IMR-90 (cell line): Measurements from ENCODE around the gene AAR2. TPM values are rescaled to one million over a fixed set of nuclear protein-coding genes. Genes with fewer than 3 reads are reported as not detected.

Source experiments
- ATAC-seq: fragments of 200-7000 bp; cut with Tn5 transposase; 2 replicates; pipeline ENCODE4 v1.9.1; 2020; ENCODE audit warnings: low read depth, mild to moderate bottlenecking, moderate library complexity
- BruUV-seq: library from RNA; stranded (reverse); fragments of 400-500 nt; replicated peaks from 2 replicates; lab custom pipeline; 2021; lab: Mats Ljungman, UMichigan
- CTCF ChIA-PET: fragments of 300-600 bp; formaldehyde crosslinking; extraction: SDS; loops from one replicate; lab custom pipeline; 2021; ENCODE audit warnings: antibody characterized with exemption; lab: Yijun Ruan, JAX
- POLR2A ChIA-PET: fragments of 300-600 bp; sonication (Branson Sonifier 250); formaldehyde crosslinking; loops from one replicate; lab custom pipeline; 2022; ENCODE audit warnings: antibody characterized with exemption; ENCODE audit not compliant: unreplicated experiment; lab: Charles Lee
- DNase-seq: peaks from one replicate; pipeline ENCODE4 v3.0.0; 2013
- H2AFZ ChIP-seq: replicated peaks from 2 replicates; pipeline ENCODE3; 2013; ENCODE audit warnings: low read length, mild to moderate bottlenecking; ENCODE audit not compliant: poor library complexity
- H2AK5ac ChIP-seq: 2 replicates; pipeline ENCODE4 v1.6.1; 2013; ENCODE audit warnings: low read depth, low read length, inconsistent platforms
- H2AK9ac ChIP-seq: replicated peaks from 2 replicates; pipeline ENCODE3; 2013; ENCODE audit warnings: mild to moderate bottlenecking, low read depth, low read length, moderate library complexity; ENCODE audit not compliant: poor library complexity
- H2BK120ac ChIP-seq: 2 replicates; pipeline ENCODE4 v1.6.1; 2013; ENCODE audit warnings: low read depth, low read length, inconsistent platforms
- H2BK15ac ChIP-seq: 3 replicates; pipeline ENCODE4 v1.6.1; 2013; ENCODE audit warnings: low read depth, low read length, inconsistent platforms
- H2BK20ac ChIP-seq: 2 replicates; pipeline ENCODE4 v1.6.1; 2013; ENCODE audit warnings: low read depth, mild to moderate bottlenecking, inconsistent platforms, low read length, moderate library complexity
- H2BK5ac ChIP-seq: 2 replicates; pipeline ENCODE4 v1.6.1; 2013; ENCODE audit warnings: mild to moderate bottlenecking, low read depth, low read length, inconsistent platforms; ENCODE audit not compliant: poor library complexity, severe bottlenecking
- H3K14ac ChIP-seq: replicated peaks from 2 replicates; pipeline ENCODE4 v1.6.1; 2013; ENCODE audit warnings: low read depth, low read length, inconsistent platforms
- H3K18ac ChIP-seq: 2 replicates; pipeline ENCODE4 v1.6.1; 2013; ENCODE audit warnings: low read depth, low read length, control low read depth
- H3K23ac ChIP-seq: 2 replicates; pipeline ENCODE4 v1.6.1; 2013; ENCODE audit warnings: low read depth, low read length, inconsistent platforms
- H3K27ac ChIP-seq: 2 replicates; pipeline ENCODE4 v1.5.1; 2013; ENCODE audit warnings: mild to moderate bottlenecking, control low read depth, low read length; ENCODE audit not compliant: insufficient read depth
- H3K27me3 ChIP-seq: 2 replicates; pipeline ENCODE4 v1.6.1; 2013; ENCODE audit warnings: low read length; ENCODE audit not compliant: control insufficient read depth, insufficient read depth
- H3K36me3 ChIP-seq: 2 replicates; pipeline ENCODE4 v1.6.1; 2013; ENCODE audit warnings: low read length, mixed read lengths; ENCODE audit not compliant: control insufficient read depth, insufficient read depth
- H3K4ac ChIP-seq: 2 replicates; pipeline ENCODE4 v1.6.1; 2013; ENCODE audit warnings: low read depth, low read length, inconsistent platforms
- H3K4me1 ChIP-seq: 2 replicates; pipeline ENCODE4 v1.6.1; 2013; ENCODE audit warnings: low read length, mixed read lengths; ENCODE audit not compliant: control insufficient read depth, insufficient read depth
- H3K4me2 ChIP-seq: 2 replicates; pipeline ENCODE4 v1.6.1; 2013; ENCODE audit warnings: low read depth, mild to moderate bottlenecking, control low read depth, low read length, moderate library complexity
- H3K4me3 ChIP-seq: 2 replicates; pipeline ENCODE4 v1.5.1; 2013; ENCODE audit warnings: low read depth, mild to moderate bottlenecking, control low read depth, low read length, moderate library complexity; ENCODE audit not compliant: insufficient read depth
- H3K56ac ChIP-seq: 2 replicates; pipeline ENCODE4 v1.6.1; 2013; ENCODE audit warnings: low read length, inconsistent platforms; ENCODE audit not compliant: insufficient read depth; ENCODE audit errors: extremely low read depth
- H3K79me1 ChIP-seq, 2 experiments: 2 replicates each; pipeline ENCODE4 v1.6.1; 2013; ENCODE audit warnings: low read length in 2 of 2, inconsistent platforms in 1 of 2, low read depth in 1 of 2
- H3K9ac ChIP-seq: 2 replicates; pipeline ENCODE4 v1.6.1; 2013; ENCODE audit warnings: low read depth, low read length, control low read depth
- H3K9me1 ChIP-seq: 2 replicates; pipeline ENCODE4 v1.6.1; 2013; ENCODE audit warnings: low read length, inconsistent platforms; ENCODE audit not compliant: insufficient read depth
- H3K9me3 ChIP-seq: 2 replicates; pipeline ENCODE4 v1.6.1; 2013; ENCODE audit warnings: low read length; ENCODE audit not compliant: control insufficient read depth, insufficient read depth
- H4K20me1 ChIP-seq: 2 replicates; pipeline ENCODE4 v1.6.1; 2013; ENCODE audit warnings: low read length, inconsistent platforms; ENCODE audit not compliant: insufficient read depth
- H4K5ac ChIP-seq: 2 replicates; pipeline ENCODE4 v1.6.1; 2013; ENCODE audit warnings: mild to moderate bottlenecking, low read depth, low read length, control low read depth
- H4K8ac ChIP-seq, 2 experiments: 2 replicates each; pipeline ENCODE4 v1.6.1; 2013; ENCODE audit warnings: low read depth in 2 of 2, low read length in 2 of 2, control low read depth in 1 of 2, inconsistent platforms in 1 of 2
- H4K91ac ChIP-seq: 2 replicates; pipeline ENCODE4 v1.6.1; 2013; ENCODE audit warnings: low read depth, low read length, inconsistent platforms; ENCODE audit not compliant: insufficient read depth
- BHLHE40 ChIP-seq: fragments of 150-350 bp; IDR thresholded peaks from 2 replicates; pipeline ENCODE4 v1.6.1; 2016; ENCODE audit warnings: mild to moderate bottlenecking, low read depth, low read length
- CEBPB ChIP-seq: IDR thresholded peaks from 2 replicates; pipeline ENCODE4 v1.6.1; 2012; ENCODE audit warnings: low read depth, low read length, improper control_type of control experiment
- CHD1 ChIP-seq: IDR thresholded peaks from 2 replicates; pipeline ENCODE4 v1.6.1; 2012; ENCODE audit warnings: low read depth, low read length, improper control_type of control experiment
- FOS ChIP-seq: fragments of 150-350 bp; IDR thresholded peaks from 2 replicates; pipeline ENCODE4 v1.6.1; 2016; ENCODE audit warnings: low read depth, low read length
- MAFK ChIP-seq: IDR thresholded peaks from 2 replicates; pipeline ENCODE4 v1.6.1; 2012; ENCODE audit warnings: low read depth, low read length, improper control_type of control experiment
- MAZ ChIP-seq: IDR thresholded peaks from 2 replicates; pipeline ENCODE4 v1.6.1; 2012; ENCODE audit warnings: low read depth, mild to moderate bottlenecking, low read length, improper control_type of control experiment, moderate library complexity, borderline replicate concordance
- MXI1 ChIP-seq: IDR thresholded peaks from 2 replicates; pipeline ENCODE4 v1.6.1; 2012; ENCODE audit warnings: low read depth, mild to moderate bottlenecking, low read length, moderate library complexity, borderline replicate concordance
- NFE2L2 ChIP-seq: fragments of 150-350 bp; IDR thresholded peaks from 2 replicates; pipeline ENCODE4 v1.6.1; 2016; ENCODE audit warnings: low read depth, mild to moderate bottlenecking, low read length
- POLR2A ChIP-seq: IDR thresholded peaks from 2 replicates; pipeline ENCODE4 v1.6.1; 2012; ENCODE audit warnings: mild to moderate bottlenecking, low read depth, low read length
- RAD21 ChIP-seq: IDR thresholded peaks from 2 replicates; pipeline ENCODE4 v1.6.1; 2012; ENCODE audit warnings: low read length, improper control_type of control experiment
- RCOR1 ChIP-seq: IDR thresholded peaks from 2 replicates; pipeline ENCODE4 v1.6.1; 2012; ENCODE audit warnings: mild to moderate bottlenecking, low read length, improper control_type of control experiment; ENCODE audit not compliant: insufficient replicate concordance
- WGBS, 2 experiments: methylation state at CpG; one replicate each; pipeline versions ENCODE4 v1.1.5 to v1.1.7; 2013; ENCODE audit warnings: missing lambda C conversion rate in 2 of 2; ENCODE audit not compliant: insufficient read length in 1 of 2; ENCODE audit errors: extremely low coverage in 2 of 2; 5-methylcytosine and 5-hydroxymethylcytosine counted together
- dilution Hi-C: fragments of 300-500 bp; cut with HindIII; formaldehyde crosslinking; loops from one replicate; pipeline ENCODE4 v1.14.3; 2018; ENCODE audit warnings: low sequenced_read_pairs; ENCODE audit not compliant: unreplicated experiment
- in situ Hi-C: fragments of 300-500 bp; cut with MboI; formaldehyde crosslinking; loops from 3 replicates; pipeline ENCODE4 v1.14.3; 2019; ENCODE audit warnings: low sequenced_read_pairs, inconsistent platforms, mixed read lengths
- intact Hi-C: fragments of 100-400 bp; cut with micrococcal nuclease; formaldehyde crosslinking; loops from 2 replicates; pipeline ENCODE4 v1.10.0; 2022
- polyA plus RNA-seq, 3 experiments: library from polyadenylated mRNA; depleted of rRNA; stranded (reverse); fragments of >200 nt; gene quantifications; 2 replicates each; pipeline ENCODE4 v1.2.3, GENCODE V29; 2012; ENCODE audit warnings: low replicate concordance in 1 of 3
- total RNA-seq: library from RNA; depleted of rRNA; stranded (reverse); fragments of >200 nt; gene quantifications from 2 replicates; pipeline ENCODE4 v1.2.3, GENCODE V29; 2012
- TF ChIP-seq, protein P1 (sequence below): conservative IDR thresholded peaks from 2 replicates; pipeline ENCODE4 v1.5.1; 2012; ENCODE audit warnings: mild to moderate bottlenecking, low read depth, low read length, improper control_type of control experiment
- TF ChIP-seq, protein P2 (sequence below): fragments of 150-350 bp; IDR thresholded peaks from 2 replicates; pipeline ENCODE4 v1.6.1; 2017; ENCODE audit warnings: mild to moderate bottlenecking, antibody characterized with exemption, low read length, low read depth

The AAR2 gene
- total and polyA plus RNA-seq, 2 of the 4 experiments (the other 2 are of a cell fraction) = 28.2 to 35.8 TPM

DNA sequence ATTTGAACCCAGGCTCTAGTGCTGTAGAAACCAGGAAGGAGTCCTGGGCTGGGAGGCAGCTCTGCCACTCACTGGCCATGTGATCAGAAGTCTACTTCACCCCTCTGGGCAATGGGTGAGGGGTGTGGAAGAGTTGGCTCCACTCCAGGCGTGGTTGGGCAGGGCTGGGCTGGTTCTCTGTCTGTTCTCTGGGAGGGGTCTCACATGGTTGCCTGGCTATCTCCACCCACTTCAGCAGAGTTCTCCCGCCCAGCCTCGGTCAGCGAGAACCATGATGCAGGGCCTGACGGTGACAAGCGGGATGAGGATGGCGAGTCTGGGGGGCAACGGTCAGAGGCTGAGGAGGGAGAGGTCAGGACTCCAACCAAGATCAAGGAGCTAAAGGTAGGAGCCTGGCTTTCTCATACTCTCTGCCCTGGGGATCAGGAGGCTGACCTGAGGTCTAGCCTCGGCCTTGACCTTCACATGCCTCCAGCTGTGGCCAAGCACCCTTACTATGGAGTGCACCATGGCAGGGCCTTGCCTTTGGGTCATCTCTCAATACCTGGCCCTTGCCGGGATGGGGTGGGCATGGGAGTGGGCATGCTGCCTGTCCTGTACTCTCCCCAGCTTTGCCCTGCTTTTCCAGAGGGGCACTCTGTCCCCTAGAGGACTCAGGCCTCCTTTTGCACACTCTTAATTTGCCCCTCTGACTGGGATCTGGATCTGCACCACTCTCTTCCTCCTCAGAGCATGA is 42.1 kb upstream of the AAR2 start:
- no peak overlapping the region for H3K9ac ChIP-seq
- no peak overlapping the region for H3K4me3 ChIP-seq
- no peaks in the 10 kb centered on the region for H3K9me3 ChIP-seq
- in situ Hi-C loops (no loop called here), intact Hi-C loops (no loop called here), dilution Hi-C loops (no loop called here)
- TF ChIP-seq RCOR1 (no peak), POLR2A (no peak), BHLHE40 (no peak), NFE2L2 (no peak), MXI1 (no peak), CHD1 (no peak), RAD21 (no peak), FOS (no peak), MAZ (no peak), MAFK (no peak), CEBPB (no peak)
- TF ChIP-seq, protein P1, sequence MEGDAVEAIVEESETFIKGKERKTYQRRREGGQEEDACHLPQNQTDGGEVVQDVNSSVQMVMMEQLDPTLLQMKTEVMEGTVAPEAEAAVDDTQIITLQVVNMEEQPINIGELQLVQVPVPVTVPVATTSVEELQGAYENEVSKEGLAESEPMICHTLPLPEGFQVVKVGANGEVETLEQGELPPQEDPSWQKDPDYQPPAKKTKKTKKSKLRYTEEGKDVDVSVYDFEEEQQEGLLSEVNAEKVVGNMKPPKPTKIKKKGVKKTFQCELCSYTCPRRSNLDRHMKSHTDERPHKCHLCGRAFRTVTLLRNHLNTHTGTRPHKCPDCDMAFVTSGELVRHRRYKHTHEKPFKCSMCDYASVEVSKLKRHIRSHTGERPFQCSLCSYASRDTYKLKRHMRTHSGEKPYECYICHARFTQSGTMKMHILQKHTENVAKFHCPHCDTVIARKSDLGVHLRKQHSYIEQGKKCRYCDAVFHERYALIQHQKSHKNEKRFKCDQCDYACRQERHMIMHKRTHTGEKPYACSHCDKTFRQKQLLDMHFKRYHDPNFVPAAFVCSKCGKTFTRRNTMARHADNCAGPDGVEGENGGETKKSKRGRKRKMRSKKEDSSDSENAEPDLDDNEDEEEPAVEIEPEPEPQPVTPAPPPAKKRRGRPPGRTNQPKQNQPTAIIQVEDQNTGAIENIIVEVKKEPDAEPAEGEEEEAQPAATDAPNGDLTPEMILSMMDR = no peak
- TF ChIP-seq, protein P2, sequence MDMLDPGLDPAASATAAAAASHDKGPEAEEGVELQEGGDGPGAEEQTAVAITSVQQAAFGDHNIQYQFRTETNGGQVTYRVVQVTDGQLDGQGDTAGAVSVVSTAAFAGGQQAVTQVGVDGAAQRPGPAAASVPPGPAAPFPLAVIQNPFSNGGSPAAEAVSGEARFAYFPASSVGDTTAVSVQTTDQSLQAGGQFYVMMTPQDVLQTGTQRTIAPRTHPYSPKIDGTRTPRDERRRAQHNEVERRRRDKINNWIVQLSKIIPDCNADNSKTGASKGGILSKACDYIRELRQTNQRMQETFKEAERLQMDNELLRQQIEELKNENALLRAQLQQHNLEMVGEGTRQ = no peak
- H2AK9ac ChIP-seq = no peak overlapping the region
- DNase-seq (no peak), ATAC-seq (no peak)
- H4K8ac ChIP-seq = no peak overlapping the region
- 97% methylated on average over 4 of the region's 10 CpGs; no CpG with 5 or more reads in 1 of the 2 experiments for WGBS, 2 experiments
- POLR2A ChIA-PET = no interaction called here
- no peak overlapping the region for H2BK20ac ChIP-seq
- H2AK5ac ChIP-seq = no peak overlapping the region
- H4K5ac ChIP-seq = no peak overlapping the region
- no peaks in the 10 kb centered on the region for H4K20me1 ChIP-seq
- H2AFZ ChIP-seq = no peak overlapping the region
- no peak overlapping the region for H3K56ac ChIP-seq
- no peak overlapping the region for H4K91ac ChIP-seq
- no peak overlapping the region for H3K18ac ChIP-seq
- no peak overlapping the region for H3K27ac ChIP-seq
- no TSS peak for BruUV-seq
- no peaks in the 10 kb centered on the region; the same call in 1 of the 2 replicates for H3K9me1 ChIP-seq
- no peak overlapping the region for H3K4me2 ChIP-seq
- H3K79me1 ChIP-seq = no peaks in the 10 kb centered on the region
- no peak overlapping the region for H3K4ac ChIP-seq
- H3K23ac ChIP-seq = no peak overlapping the region
- no peaks in the 10 kb centered on the region for H3K27me3 ChIP-seq
- peaks cover 12% of the 10 kb centered on the region for H3K36me3 ChIP-seq
- H2BK5ac ChIP-seq = no peak overlapping the region
- H2BK120ac ChIP-seq = no peak overlapping the region
- no peak overlapping the region for H3K14ac ChIP-seq
- CTCF ChIA-PET = interaction anchor here (0.5 kb wide), 1 partner anchor 16 kb away, joined by 3 read pairs; no protein-coding TSS in a partner anchor
- no peak overlapping the region for H2BK15ac ChIP-seq
- H3K4me1 ChIP-seq = no peaks in the 10 kb centered on the region
